NCI-H1930 (cell line): ENCODE measurements around the gene FN3K.
"Not testable (repeated sequence)": the region's sequence is repeated elsewhere in the genome, so short reads cannot be mapped to it uniquely, and the experiment has no call there.

ENCODE experiments used
- DNase-seq, 2 experiments: peaks; one replicate each; lab custom pipeline; 2025; lab: John Stamatoyannopoulos, UW

FN3K gene

GRCh38 chr17:82775001-82775823, 39.8 kb downstream of the FN3K start:
- DNase-seq: peak; percentile 30 to 67

GRCh38 chr17:82776454-82776853, 41.0 kb downstream of the FN3K start:
- DNase-seq: no peak

- DNase-seq: not testable (repeated sequence)
Observed at GRCh38 chr17:82777778-82778375, 42.5 kb downstream of the FN3K start.

GRCh38 chr17:82779541-82779940, 44.1 kb downstream of the FN3K start:
- DNase-seq: no peak

GRCh38 chr17:82780195-82780594, 44.8 kb downstream of the FN3K start:
- no peak for DNase-seq

GRCh38 chr17:82780971-82781893, 45.8 kb downstream of the FN3K start:
- DNase-seq: no peak

- peak; percentile 31 to 53 for DNase-seq
Observed at GRCh38 chr17:82781894-82782274, 46.5 kb downstream of the FN3K start.

GRCh38 chr17:82782657-82783207, 47.3 kb downstream of the FN3K start:
- no peak for DNase-seq

- no peak for DNase-seq
Observed at GRCh38 chr17:82783498-82783897, 48.1 kb downstream of the FN3K start.

- not testable (repeated sequence) for DNase-seq
Observed at GRCh38 chr17:82785581-82785980, 50.2 kb downstream of the FN3K start.

GRCh38 chr17:82786427-82786826, 51.0 kb downstream of the FN3K start:
- no peak for DNase-seq

- DNase-seq: no peak
Observed at GRCh38 chr17:82787081-82787848, 51.9 kb downstream of the FN3K start.

GRCh38 chr17:82788206-82789001, 53.0 kb downstream of the FN3K start:
- no peak for DNase-seq

- DNase-seq: no peak
Observed at GRCh38 chr17:82789051-82789592, 53.7 kb downstream of the FN3K start.

- no peak for DNase-seq
Observed at GRCh38 chr17:82789806-82790205, 54.4 kb downstream of the FN3K start.

GRCh38 chr17:82790391-82790790, 55.0 kb downstream of the FN3K start:
- DNase-seq: no peak

- DNase-seq: no peak
Observed at GRCh38 chr17:82791532-82791931, 56.1 kb downstream of the FN3K start.

- DNase-seq: no peak
Observed at GRCh38 chr17:82793974-82794630, 58.7 kb downstream of the FN3K start.

GRCh38 chr17:82794781-82795482, 59.5 kb downstream of the FN3K start:
- DNase-seq: no peak
